ENCODE data around the gene KCNIP4. TPM values are rescaled to one million over a fixed set of nuclear protein-coding genes. Genes with fewer than 3 reads are reported as not detected.

Gene KCNIP4
- total RNA-seq, 1 donor, result not detected

DNA sequence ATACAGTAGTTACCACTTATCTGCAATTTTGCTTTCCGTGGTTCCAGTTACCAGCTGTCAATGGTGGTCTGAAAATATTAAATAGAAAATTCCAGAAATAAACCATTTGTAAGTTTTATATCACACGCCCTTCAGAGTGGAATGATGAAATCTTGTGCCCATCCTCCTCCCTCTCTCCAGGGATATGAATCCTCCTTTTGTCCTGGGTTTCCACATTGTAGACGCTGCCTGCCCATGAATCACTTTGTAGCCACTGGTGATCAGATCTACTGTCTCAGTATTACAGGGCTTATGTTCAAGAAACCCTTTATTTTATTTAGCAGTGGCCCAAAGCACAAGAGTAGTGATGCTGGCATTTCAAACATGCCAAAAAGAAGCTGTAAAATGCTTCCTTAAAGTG, 198.6 kb downstream of the KCNIP4 start:
- Histone ChIP-seq H3K36me3 (ENCODE audit: insufficient read depth, low read length) (no peaks in the 10 kb centered on the region), H2AFZ (ENCODE audit: low read length) (no peak overlapping the region), H4K20me1 (ENCODE audit: insufficient read depth, low read length) (no peaks in the 10 kb centered on the region), H3K79me2 (ENCODE audit: insufficient read depth, low read length) (no peaks in the 10 kb centered on the region), H3K4me1 (ENCODE audit: insufficient read depth, low read length) (no peaks in the 10 kb centered on the region), H3K4me3 (ENCODE audit: insufficient read depth, low read length) (no peak overlapping the region), H3K27me3 (ENCODE audit: insufficient read depth, low read length) (no peaks in the 10 kb centered on the region), H3K27ac (ENCODE audit: low read depth, low read length) (no peak overlapping the region), H3K9me3 (ENCODE audit: low read depth, low read length) (no peaks in the 10 kb centered on the region), H3K4me2 (ENCODE audit: insufficient read depth, low read length) (no peak overlapping the region)
- DNase-seq (ENCODE audit: insufficient read length, low spot score, missing footprints), result no peak
- TF ChIP-seq, protein P1, sequence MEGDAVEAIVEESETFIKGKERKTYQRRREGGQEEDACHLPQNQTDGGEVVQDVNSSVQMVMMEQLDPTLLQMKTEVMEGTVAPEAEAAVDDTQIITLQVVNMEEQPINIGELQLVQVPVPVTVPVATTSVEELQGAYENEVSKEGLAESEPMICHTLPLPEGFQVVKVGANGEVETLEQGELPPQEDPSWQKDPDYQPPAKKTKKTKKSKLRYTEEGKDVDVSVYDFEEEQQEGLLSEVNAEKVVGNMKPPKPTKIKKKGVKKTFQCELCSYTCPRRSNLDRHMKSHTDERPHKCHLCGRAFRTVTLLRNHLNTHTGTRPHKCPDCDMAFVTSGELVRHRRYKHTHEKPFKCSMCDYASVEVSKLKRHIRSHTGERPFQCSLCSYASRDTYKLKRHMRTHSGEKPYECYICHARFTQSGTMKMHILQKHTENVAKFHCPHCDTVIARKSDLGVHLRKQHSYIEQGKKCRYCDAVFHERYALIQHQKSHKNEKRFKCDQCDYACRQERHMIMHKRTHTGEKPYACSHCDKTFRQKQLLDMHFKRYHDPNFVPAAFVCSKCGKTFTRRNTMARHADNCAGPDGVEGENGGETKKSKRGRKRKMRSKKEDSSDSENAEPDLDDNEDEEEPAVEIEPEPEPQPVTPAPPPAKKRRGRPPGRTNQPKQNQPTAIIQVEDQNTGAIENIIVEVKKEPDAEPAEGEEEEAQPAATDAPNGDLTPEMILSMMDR (IDR thresholded peaks at IDR 0.05; ENCODE audit: extremely low read depth, low read depth, low read length), result no peak

DNA sequence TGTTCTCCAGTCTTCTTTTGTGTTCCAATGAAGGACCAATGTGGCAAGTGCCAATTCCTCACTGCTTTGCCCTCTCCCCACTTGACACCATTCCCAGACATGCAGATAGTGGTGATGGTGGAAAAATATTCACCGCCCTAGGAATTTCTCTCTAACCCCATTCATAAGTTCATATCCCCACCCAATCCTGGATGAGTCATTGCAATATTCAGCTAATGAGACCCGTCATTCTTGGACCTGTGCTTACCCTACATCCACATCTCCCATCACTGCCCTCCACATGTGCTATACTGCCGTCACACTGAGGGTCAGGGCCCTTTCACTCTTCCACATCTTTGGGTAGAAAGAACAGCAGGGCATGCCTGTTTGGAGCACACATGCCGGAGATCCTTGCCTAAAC, 199.2 kb downstream of the KCNIP4 start:
- Histone ChIP-seq H3K9me3 (ENCODE audit: low read depth, low read length) (no peaks in the 10 kb centered on the region), H3K4me1 (ENCODE audit: insufficient read depth, low read length) (no peaks in the 10 kb centered on the region), H3K79me2 (ENCODE audit: insufficient read depth, low read length) (no peaks in the 10 kb centered on the region), H3K36me3 (ENCODE audit: insufficient read depth, low read length) (no peaks in the 10 kb centered on the region), H3K27ac (ENCODE audit: low read depth, low read length) (no peak overlapping the region), H3K4me3 (ENCODE audit: insufficient read depth, low read length) (no peak overlapping the region), H3K27me3 (ENCODE audit: insufficient read depth, low read length) (no peaks in the 10 kb centered on the region), H2AFZ (ENCODE audit: low read length) (no peak overlapping the region), H3K4me2 (ENCODE audit: insufficient read depth, low read length) (no peak overlapping the region), H4K20me1 (ENCODE audit: insufficient read depth, low read length) (no peaks in the 10 kb centered on the region)
- TF ChIP-seq, protein P1 (IDR thresholded peaks at IDR 0.05; ENCODE audit: extremely low read depth, low read depth, low read length), result no peak
- no peak for DNase-seq (ENCODE audit: insufficient read length, low spot score, missing footprints)

DNA sequence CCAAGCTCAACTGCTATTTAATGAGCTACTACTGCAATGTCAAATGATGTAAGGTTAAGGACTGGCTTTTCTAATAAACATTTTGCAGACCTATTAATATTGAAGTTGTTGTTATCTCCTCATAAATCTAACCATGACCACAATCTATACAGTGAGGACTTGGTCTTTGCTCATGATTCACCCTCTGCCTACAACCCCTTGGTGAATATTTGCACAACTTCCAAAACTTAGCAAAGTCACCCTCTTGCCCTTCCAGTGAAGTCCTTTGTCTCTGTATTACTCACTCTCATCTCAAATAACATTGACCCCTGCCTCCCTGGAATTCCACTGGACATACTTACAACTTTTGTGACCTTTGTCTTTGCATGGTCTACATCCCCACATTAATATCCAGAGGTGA, 204.5 kb downstream of the KCNIP4 start:
- Histone ChIP-seq H3K79me2 (ENCODE audit: insufficient read depth, low read length) (no peaks in the 10 kb centered on the region), H3K9me3 (ENCODE audit: low read depth, low read length) (no peaks in the 10 kb centered on the region), H3K4me2 (ENCODE audit: insufficient read depth, low read length) (no peak overlapping the region), H3K36me3 (ENCODE audit: insufficient read depth, low read length) (no peaks in the 10 kb centered on the region), H3K4me3 (ENCODE audit: insufficient read depth, low read length) (no peak overlapping the region), H3K27me3 (ENCODE audit: insufficient read depth, low read length) (no peaks in the 10 kb centered on the region), H3K4me1 (ENCODE audit: insufficient read depth, low read length) (no peaks in the 10 kb centered on the region), H2AFZ (ENCODE audit: low read length) (no peak overlapping the region), H4K20me1 (ENCODE audit: insufficient read depth, low read length) (no peaks in the 10 kb centered on the region), H3K27ac (ENCODE audit: low read depth, low read length) (no peak overlapping the region)
- no peak for DNase-seq (ENCODE audit: insufficient read length, low spot score, missing footprints)
- TF ChIP-seq, protein P1 (IDR thresholded peaks at IDR 0.05; ENCODE audit: extremely low read depth, low read depth, low read length), result no peak

DNA sequence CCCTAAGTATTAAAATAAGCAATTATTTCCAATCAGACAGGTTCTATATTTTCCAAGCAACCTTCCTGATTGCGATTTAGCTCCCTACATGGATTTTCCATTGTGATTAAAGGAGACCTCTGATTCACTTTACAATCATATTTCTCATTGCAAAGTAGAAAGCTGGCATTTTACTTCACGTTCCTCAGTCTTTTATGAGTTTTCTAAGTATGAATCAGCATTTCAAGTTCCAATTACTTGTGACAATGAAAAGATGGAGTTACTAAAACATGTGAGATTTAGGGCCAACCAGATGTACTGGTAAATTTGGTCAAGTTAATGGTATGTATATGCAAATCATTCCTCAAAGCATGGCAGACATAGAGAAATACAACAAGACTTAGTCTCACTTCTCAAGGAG, 206.2 kb downstream of the KCNIP4 start:
- no peaks in the 10 kb centered on the region for H3K79me2 ChIP-seq (ENCODE audit: insufficient read depth, low read length)
- no peaks in the 10 kb centered on the region for H3K4me1 ChIP-seq (ENCODE audit: insufficient read depth, low read length)
- H3K36me3 ChIP-seq (ENCODE audit: insufficient read depth, low read length), result no peaks in the 10 kb centered on the region
- H3K4me3 ChIP-seq (ENCODE audit: insufficient read depth, low read length), result no peak overlapping the region
- H3K27me3 ChIP-seq (ENCODE audit: insufficient read depth, low read length), result no peaks in the 10 kb centered on the region
- H3K27ac ChIP-seq (ENCODE audit: low read depth, low read length), result no peak overlapping the region
- no peak overlapping the region for H3K4me2 ChIP-seq (ENCODE audit: insufficient read depth, low read length)
- no peaks in the 10 kb centered on the region for H3K9me3 ChIP-seq (ENCODE audit: low read depth, low read length)
- no peaks in the 10 kb centered on the region for H4K20me1 ChIP-seq (ENCODE audit: insufficient read depth, low read length)
- no peak for DNase-seq (ENCODE audit: insufficient read length, low spot score, missing footprints)
- no peak overlapping the region for H2AFZ ChIP-seq (ENCODE audit: low read length)
- TF ChIP-seq, protein P1 (IDR thresholded peaks at IDR 0.05; ENCODE audit: extremely low read depth, low read depth, low read length), result no peak
